IPS-18a (cell line): ENCODE measurements around the gene SBDS.
"Not testable (repeated sequence)": the region's sequence is repeated elsewhere in the genome, so short reads cannot be mapped to it uniquely, and the experiment has no call there.

Experiments used
- H3K27ac ChIP-seq: one replicate; pipeline ENCODE4 v1.5.1; 2013; ENCODE audit warnings: low read length
- H3K27me3 ChIP-seq: one replicate; pipeline ENCODE4 v1.6.1; 2013; ENCODE audit warnings: mild to moderate bottlenecking, low read length; ENCODE audit not compliant: control insufficient read depth, insufficient read depth
- H3K36me3 ChIP-seq: one replicate; pipeline ENCODE4 v1.6.1; 2013; ENCODE audit warnings: low read depth, low read length; ENCODE audit not compliant: control insufficient read depth
- H3K4me1 ChIP-seq: one replicate; pipeline ENCODE4 v1.6.1; 2013; ENCODE audit warnings: low read depth, low read length; ENCODE audit not compliant: control insufficient read depth
- H3K4me3 ChIP-seq: one replicate; pipeline ENCODE4 v1.5.1; 2013; ENCODE audit warnings: low read length
- H3K9ac ChIP-seq: one replicate; pipeline ENCODE4 v1.6.1; 2013; ENCODE audit warnings: mild to moderate bottlenecking, low read length, moderate library complexity
- H3K9me3 ChIP-seq: one replicate; pipeline ENCODE4 v1.6.1; 2013; ENCODE audit warnings: low read depth, low read length; ENCODE audit not compliant: control insufficient read depth

Gene SBDS

DNA sequence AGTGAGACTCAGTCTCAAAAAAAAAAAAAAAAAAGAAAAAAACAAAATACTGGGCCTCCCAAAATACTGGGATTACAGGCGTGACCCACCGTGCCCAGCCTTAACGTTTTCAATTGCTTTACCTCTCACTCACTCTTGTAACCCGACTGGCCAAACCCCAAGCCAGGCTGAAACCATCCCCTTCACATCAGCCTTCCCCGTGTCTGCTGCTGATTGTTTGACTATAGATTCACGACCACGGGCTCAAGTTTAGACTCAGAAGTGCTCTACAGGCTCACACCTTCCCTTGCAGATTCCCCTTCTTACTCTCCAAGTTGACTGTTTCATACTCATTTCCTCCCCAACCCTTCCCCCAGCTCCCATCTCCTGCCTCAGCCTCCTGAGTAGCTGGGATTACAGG is 23.6 kb upstream of the SBDS start:
- H3K36me3 ChIP-seq, result peaks cover 18% of the 10 kb centered on the region
- no peak overlapping the region for H3K27ac ChIP-seq
- no peaks in the 10 kb centered on the region for H3K9me3 ChIP-seq
- no peaks in the 10 kb centered on the region for H3K27me3 ChIP-seq
- no peak overlapping the region for H3K9ac ChIP-seq
- no peaks in the 10 kb centered on the region for H3K4me1 ChIP-seq
- no peak overlapping the region for H3K4me3 ChIP-seq

DNA sequence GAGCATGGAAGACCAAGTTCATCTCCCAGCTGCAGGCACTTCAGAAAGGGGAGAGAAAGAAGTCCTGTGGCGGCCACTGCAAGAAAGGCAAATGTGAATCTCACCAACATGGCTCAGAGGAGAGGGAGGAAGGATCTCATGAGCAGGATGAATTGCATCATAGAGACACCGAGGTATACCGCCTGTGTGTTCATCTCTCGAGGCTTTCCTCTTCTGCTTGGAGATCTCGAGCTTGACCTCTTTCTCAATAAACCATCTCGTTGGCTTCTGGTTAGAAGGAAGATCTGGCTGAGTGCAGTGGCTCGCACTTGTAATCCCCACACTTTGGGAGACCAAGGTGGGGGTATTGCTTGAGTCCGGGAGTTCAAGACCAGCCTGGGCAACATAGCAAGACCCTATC is 22.6 kb upstream of the SBDS start:
- not testable (repeated sequence) for H3K27me3 ChIP-seq, H3K4me1 ChIP-seq, H3K9ac ChIP-seq, H3K27ac ChIP-seq, H3K4me3 ChIP-seq, H3K9me3 ChIP-seq
- H3K36me3 ChIP-seq, result peaks cover 18% of the 10 kb centered on the region

DNA sequence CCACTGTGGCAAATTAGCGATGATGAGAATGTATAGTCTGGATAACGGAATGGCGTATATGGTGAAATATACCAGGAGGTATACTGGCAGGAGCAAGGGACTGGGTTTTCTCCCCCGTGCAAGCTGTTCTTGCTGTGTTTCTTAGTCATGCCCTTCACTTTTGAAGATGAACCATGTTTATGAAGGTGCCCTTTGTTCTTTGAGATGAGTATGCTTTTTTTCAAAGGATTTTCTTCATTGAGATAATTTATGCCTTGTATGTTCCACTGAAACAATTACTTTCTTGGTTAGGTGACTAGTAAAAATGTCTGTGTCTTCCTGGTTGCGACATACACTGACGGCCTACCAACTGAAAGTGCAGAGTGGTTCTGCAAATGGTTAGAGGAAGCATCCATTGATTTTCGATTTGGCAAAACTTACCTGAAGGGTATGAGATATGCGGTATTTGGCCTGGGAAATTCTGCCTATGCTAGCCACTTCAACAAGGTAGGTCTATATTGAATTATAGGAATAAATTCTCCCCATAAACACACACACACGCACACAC is 18.8 kb upstream of the SBDS start:
- H3K4me3 ChIP-seq, H3K27ac ChIP-seq, H3K9ac ChIP-seq, H3K4me1 ChIP-seq, H3K27me3 ChIP-seq, H3K9me3 ChIP-seq: not testable (repeated sequence)
- H3K36me3 ChIP-seq, result peaks cover 18% of the 10 kb centered on the region

DNA sequence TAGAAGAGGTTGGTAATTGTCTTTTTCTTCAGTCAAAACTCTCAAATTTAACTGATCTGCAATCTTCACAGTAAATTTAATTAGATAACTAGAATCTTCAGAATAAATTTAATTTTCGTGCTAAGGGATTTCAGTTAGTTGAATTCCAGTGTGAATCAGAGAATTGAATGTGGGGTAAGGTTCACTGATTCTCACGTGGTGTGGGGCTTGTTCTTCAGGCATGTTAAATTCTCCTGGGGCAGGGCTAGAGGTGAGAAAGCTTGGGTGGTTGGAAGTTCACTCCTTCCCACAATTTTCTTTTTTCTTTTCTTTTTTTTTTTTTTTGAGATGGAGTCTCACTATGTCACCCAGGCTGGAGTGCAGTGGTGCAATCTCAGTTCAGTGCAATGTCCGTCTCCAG is 14.3 kb upstream of the SBDS start:
- peaks cover 19% of the 10 kb centered on the region for H3K36me3 ChIP-seq
- H3K27ac ChIP-seq, H3K27me3 ChIP-seq, H3K9ac ChIP-seq, H3K4me1 ChIP-seq, H3K9me3 ChIP-seq, H3K4me3 ChIP-seq: not testable (repeated sequence)

DNA sequence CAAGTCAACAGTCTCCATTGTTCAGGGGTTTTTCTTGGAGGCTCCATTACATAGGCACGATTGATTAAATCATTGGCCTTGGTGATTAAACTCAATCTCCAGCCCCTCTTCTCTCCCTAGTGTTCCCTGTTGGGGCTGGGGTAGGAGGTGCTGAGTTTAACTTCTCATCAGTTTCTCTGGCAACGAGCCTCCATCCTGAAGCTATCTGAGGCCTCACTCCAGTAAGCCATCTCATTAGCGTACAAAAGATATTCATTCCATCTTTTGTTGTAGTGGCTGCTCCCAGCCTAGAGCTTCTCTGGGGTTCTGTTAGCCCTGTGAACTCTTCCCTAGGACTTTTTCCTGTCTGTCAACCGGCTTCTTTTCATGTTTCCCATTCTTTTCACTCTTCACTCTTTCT is 12.9 kb upstream of the SBDS start:
- Histone ChIP-seq H3K27me3 (no peaks in the 10 kb centered on the region), H3K4me3 (no peak overlapping the region), H3K36me3 (peaks cover 19% of the 10 kb centered on the region), H3K9ac (no peak overlapping the region), H3K27ac (no peak overlapping the region), H3K9me3 (no peaks in the 10 kb centered on the region), H3K4me1 (no peaks in the 10 kb centered on the region)

DNA sequence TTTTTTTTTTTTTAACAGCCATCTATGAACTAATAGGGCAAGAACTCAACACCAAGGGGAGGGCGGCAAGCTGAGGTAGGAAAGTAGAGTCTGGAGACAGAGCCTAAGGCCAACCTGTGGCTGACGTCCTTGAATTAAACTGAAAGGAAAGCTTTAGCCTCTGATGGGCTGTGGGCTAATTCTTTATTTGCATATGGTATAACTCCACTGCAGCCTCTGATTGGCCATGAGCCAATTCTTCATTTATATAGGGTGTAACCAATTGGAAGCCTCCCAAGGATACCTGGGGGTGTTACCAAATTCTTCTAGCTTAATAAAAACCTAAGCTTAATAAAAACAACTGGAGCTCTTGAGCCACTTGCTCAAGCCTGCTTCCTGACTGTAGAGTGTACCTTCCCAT is 11.6 kb upstream of the SBDS start:
- Histone ChIP-seq H3K4me3 (no peak overlapping the region), H3K9me3 (no peaks in the 10 kb centered on the region), H3K9ac (no peak overlapping the region), H3K4me1 (no peaks in the 10 kb centered on the region), H3K36me3 (peaks cover 19% of the 10 kb centered on the region), H3K27me3 (no peaks in the 10 kb centered on the region), H3K27ac (no peak overlapping the region)

DNA sequence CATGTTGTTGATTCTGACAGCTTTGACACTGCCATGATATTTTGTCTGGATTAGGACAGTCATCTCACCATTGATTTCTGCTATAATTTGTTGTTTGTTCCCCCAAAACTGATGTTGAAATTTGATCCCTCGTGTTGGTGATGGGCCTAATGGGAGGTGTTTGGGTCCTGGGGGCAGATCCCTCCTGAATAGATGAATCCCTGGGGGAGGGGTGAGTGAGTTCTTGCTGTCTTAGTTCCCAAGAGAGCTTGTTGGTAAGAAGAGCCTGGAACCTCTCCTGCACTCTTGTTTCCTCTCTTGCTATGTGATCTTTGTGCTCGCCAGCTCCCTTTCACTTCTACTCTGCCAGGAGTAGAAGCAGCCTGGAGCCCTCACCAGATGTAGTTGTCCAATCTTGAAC is 8.8 kb upstream of the SBDS start:
- H3K4me3 ChIP-seq, H3K9ac ChIP-seq, H3K36me3 ChIP-seq: not testable (repeated sequence)

DNA sequence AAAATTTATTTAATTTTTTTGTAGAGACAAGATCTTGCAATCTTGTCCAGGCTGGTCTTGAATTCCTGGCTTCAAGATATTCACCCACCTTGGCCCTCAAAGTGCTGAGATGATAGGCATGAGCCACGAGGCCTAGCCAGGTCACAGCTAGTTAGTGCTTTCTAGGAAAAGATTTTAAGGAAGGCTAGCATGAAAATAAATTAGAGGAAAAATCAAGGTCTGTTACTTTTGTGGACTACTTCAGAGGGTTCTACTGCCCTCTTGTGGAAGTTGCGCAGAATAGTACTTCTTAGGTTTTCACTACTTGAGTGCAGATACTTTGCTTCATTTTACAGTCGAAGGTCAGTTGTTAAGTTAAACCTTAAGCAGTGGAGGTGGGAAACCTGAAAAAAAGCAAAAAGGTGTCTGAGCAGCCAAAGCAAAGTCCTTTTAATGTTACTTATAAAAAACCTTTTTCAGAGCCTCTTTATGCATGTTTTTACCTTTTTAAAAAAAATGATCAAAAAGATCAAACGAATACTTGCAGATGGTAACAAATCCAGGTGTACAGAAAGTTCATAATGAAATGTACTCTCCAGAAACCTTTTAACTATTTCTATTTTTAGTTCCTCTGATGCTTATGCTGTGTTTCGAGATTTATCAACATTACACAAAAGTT is 5.3 kb upstream of the SBDS start:
- H3K36me3 ChIP-seq, H3K27me3 ChIP-seq, H3K27ac ChIP-seq, H3K4me1 ChIP-seq, H3K9me3 ChIP-seq, H3K9ac ChIP-seq, H3K4me3 ChIP-seq: not testable (repeated sequence)

More for the DNA sequence above, 8.8 kb upstream of the SBDS start:
- H3K27ac ChIP-seq, H3K4me1 ChIP-seq, H3K9me3 ChIP-seq, H3K27me3 ChIP-seq: not testable (repeated sequence)

DNA sequence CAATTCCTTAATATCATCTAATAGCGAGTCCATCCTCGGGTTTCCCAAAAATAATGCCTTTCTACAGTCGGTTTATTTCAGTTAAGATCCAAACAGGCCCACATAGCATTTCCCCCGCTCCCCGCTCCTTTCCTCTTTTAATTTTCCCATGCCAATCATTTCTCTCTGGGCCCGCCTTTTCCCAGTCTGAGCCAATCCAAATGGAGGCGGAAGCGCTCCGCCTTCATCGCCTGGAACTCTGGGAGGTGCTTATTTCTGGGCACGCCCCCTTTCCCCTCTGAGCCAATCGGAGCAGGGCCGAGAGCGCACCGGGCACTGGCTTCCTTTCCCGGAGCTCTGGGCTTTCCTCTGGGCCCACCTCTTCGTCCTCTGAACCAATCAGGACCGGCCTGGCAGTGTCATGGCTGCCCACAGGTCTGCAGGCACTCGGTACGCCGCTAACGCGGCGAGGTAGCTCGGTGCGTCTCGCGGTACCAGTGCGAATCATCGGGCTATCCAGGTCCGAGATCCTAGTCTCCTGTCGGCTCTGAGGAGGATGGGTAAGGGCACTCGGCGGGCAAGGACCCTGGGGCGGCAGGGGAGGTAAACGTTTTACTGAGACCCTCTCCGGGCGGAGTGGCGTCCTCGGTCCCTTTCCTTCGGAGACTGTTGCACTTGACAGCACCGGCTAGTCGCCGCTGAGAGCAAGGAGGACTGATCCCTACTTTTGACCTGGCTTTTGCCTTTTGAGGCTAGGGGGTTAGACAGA is 1.2 kb upstream of the SBDS start, which contains the start of gene TYW1:
Gene TYW1 (plus strand): TSS at position 390 of the 748 bp plus-strand sequence. CDS start 146 bp downstream, at position 536.
- H3K27me3 ChIP-seq, H3K9me3 ChIP-seq, H3K27ac ChIP-seq, H3K4me1 ChIP-seq: not testable (repeated sequence)
- peak within 1 kb of the TSS; percentile 78 for H3K9ac ChIP-seq
- H3K36me3 ChIP-seq, result peaks cover 10% of the 10 kb centered on the region
- H3K4me3 ChIP-seq, result peak within 1 kb of the TSS; percentile 94

DNA sequence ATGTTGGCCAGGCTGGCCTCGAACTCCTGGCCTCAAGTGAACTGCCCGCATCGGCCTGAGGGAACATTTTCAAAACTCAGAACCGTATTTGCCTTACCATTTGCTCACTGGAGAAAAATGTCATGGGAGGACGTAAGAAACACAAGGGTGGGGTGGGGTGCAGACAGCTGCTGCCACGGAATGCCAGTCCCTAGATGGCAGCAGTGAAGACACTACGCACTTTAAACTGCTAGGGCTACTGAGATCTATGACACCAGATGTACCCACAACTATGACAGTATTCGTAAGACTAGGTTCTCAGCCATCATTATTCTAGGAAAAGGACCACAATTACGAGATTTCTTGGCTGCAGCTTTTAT is 716 bp downstream of the SBDS start:
- Histone ChIP-seq H3K9ac (peak overlapping the region; percentile 79), H3K36me3 (peaks cover 10% of the 10 kb centered on the region), H3K4me3 (peak overlapping the region; percentile 83)
- not testable (repeated sequence) for H3K9me3 ChIP-seq, H3K27me3 ChIP-seq, H3K4me1 ChIP-seq, H3K27ac ChIP-seq

DNA sequence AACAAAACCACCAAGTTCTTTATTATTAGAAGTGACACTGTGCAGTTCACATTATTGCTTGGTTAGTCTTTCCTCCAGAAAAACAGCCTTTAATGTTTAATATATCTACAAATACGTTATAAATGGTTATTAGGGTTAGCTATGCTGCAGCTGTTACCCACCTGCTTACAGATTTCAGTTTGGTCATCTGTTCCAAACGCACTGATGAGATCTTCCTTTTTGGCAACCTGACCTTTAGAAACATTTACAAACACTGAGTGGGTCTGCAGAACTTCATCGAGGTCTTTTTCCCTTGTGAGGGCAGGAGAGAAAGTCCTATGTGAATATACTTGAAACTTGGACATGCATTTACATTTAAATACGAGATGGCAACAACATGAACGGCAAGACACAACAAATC is 1.3 kb downstream of the SBDS start:
- H3K36me3 ChIP-seq, result peaks cover 12% of the 10 kb centered on the region
- H3K4me3 ChIP-seq, H3K4me1 ChIP-seq, H3K27ac ChIP-seq, H3K9me3 ChIP-seq, H3K27me3 ChIP-seq, H3K9ac ChIP-seq: not testable (repeated sequence)

DNA sequence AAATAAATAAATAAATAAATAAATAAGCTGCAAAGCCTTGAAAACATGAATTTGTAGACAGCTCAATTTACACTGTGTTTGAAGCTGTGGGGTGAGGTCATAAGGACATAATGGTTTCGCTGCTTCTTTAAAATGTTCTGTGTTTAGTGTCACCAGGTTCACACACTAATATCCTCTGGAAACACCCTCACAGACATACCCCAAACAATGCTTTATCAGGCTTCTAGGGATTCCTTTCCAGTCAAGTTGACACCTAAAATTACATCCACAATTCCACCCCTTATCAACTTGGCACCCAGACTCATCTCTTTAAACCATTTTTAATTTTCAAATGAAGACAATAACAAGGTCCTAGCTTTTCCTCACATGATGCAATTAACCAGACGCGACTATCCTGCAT is 5.8 kb downstream of the SBDS start:
- H3K9me3 ChIP-seq, H3K4me1 ChIP-seq, H3K27me3 ChIP-seq, H3K4me3 ChIP-seq, H3K9ac ChIP-seq, H3K27ac ChIP-seq: not testable (repeated sequence)
- peaks cover 22% of the 10 kb centered on the region for H3K36me3 ChIP-seq
